HG02759 (cell line): Measurements from ENCODE around the gene AGPAT3.
"Not testable (repeated sequence)": the region's sequence is repeated elsewhere in the genome, so short reads cannot be mapped to it uniquely, and the experiment has no call there.

Experiments used
- ATAC-seq: cut with Tn5 transposase; IDR thresholded peaks from one replicate; pipeline ENCODE4 v1.9.1; 2021; ENCODE audit warnings: mild to moderate bottlenecking, moderate library complexity; ENCODE audit not compliant: unreplicated experiment

Gene AGPAT3, protein sequence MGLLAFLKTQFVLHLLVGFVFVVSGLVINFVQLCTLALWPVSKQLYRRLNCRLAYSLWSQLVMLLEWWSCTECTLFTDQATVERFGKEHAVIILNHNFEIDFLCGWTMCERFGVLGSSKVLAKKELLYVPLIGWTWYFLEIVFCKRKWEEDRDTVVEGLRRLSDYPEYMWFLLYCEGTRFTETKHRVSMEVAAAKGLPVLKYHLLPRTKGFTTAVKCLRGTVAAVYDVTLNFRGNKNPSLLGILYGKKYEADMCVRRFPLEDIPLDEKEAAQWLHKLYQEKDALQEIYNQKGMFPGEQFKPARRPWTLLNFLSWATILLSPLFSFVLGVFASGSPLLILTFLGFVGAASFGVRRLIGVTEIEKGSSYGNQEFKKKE

GRCh38 chr21:43864962-43865539 is at the start of gene AGPAT3:
TSS of gene AGPAT3 (plus strand) at chr21:43865223. CDS start at chr21:43959682, 94,459 bp downstream.
- ATAC-seq, result peak; percentile 36

GRCh38 chr21:43815991-43816390 is 49.0 kb upstream of the AGPAT3 start:
- no peak for ATAC-seq

GRCh38 chr21:43816611-43817071 is 48.4 kb upstream of the AGPAT3 start:
- no peak for ATAC-seq

DNA sequence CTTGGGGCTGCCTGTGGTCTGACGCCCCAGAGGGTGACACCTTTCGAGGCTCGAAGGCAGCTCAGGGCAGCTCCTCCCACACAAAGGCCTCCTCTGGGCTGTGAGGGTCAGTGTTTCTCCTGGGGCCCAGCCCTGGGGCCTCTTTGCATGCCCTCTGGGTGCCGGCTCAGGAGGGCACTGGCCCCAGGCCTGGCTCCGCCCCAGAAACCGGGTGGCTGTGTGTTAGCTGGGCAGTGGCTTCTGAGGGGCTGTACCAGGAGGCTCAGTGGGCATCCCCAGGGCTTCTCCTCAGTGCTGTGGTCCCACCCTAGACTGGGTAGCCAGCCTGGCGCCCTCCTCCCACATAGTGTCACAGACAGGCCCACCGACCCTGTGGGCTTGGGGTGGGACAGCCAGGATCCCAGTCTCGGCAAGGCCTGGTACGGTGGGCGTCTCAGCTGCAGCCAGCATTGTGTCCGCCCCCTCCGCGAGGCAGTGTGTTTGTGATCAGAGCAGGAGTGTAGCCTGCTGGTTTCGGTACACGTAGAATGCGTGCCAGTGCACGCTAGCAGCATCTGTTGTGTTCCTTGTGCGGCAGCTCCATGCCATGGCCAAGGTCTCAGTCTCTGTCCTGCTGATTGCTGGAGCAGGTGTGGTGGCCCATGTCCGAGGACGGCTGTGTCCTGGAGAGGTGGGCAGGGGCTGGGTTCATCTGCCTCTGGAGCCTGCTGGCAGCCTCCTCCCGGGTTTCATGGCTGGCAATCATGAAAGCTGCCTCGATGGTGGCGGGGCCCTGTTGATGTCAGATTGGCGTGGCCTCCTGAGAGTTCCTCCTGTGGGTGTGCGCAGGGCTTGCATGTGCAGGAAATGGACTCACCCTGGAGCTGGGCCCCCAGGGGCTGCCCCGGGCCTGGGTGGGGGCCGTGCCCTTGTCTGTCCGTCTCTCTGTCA is 47.6 kb upstream of the AGPAT3 start:
- no peak for ATAC-seq

DNA sequence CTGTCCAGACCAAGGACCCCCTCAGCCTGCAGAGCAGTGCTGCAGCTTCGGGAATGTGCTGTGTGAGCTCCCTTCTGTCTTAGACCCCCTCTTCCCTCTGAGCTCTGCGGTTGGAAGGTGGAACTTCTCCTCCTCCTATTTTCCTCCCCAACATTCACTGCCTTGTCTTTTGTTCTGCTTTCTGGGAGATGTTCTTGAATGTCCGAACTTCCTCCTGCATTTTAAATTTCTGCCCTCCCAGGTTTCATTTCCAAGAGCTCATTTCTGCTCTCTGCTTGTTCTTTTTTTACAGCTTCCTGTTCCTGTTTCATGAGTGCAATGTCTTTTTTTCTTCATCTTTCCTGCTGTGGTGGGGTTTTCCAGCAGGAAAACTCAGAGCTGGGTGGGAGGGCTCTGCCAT is 46.3 kb upstream of the AGPAT3 start:
- no peak for ATAC-seq

DNA sequence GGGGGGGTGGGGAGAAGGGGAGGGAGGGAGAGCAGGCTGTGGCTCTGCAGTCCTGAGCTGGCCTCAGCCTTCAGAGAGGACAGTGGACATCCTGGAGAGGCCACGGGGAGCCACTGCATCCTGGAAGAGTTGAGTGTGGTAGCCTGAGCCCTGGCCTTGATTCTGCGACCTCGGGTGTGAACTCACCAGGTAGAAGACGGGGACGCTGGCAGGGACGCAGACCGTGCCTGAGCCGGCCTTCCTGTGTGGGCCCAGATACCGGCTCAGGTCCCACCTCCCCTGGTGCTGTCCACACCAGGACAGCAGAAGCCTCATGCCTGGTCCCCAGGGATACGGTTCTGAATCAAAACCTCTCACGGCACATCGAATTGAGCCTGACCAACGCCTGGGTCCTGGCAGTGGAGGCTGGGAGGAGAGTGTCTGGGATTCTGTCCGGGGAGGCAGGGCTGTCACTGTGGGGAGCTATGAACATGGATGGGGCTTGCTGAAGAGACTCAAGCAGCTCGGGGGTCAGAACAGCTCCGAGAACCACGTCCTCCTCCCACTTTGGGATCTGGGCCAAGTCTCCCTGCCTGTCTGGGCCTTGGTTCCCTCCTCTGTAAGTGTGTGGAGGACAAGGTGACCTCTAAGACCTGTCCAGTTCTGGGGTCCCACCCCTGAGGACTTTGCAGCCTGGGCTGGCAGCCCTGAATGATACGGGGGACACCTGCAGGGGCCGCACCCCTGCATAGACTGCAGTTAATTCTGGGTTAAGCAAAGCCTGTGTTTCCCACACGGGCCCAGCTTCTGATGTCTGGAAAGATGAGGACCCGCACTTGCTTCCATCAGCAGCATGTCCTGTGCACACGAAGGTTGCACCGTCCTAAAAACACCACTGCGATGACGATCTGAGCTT is 45.3 kb upstream of the AGPAT3 start:
- ATAC-seq, result no peak

DNA sequence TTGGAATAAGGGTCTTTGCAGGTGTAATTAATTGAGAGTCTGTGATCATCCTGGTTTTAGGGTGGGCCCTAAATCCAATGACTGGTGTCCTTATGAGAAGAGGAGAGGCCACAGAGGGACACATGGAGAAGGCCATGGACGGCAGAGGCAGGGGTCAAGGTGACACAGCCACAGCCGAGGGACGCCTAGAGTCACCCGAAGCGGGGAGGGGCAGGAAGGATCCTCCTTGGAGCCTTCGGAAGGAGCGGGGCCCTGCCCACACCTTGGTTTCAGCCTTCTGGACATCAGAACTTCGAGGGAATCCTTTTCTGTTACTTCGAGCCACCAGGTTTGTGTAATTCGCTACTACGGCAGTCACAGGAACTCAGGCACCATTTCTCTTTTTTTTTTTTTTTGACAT is 44.6 kb upstream of the AGPAT3 start:
- no peak for ATAC-seq

DNA sequence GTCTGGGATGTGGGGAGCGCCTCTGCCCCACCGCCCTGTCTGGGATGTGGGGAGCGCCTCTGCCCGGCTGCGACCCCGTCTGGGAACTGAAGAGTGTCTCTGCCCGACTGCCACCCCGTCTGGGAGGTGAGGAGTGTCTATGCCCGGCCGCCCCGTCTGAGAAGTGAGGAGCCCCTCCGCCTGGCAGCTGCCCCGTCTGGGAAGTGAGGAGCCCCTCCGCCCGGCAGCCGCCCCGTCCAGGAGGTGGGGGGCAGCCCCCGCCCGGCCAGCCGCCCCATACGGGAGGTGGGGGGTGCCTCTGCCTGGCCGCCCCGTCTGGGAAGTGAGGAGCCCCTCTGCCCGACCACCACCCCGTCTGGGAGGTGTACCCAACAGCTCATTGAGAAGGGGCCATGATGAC is 42.9 kb upstream of the AGPAT3 start:
- not testable (repeated sequence) for ATAC-seq

DNA sequence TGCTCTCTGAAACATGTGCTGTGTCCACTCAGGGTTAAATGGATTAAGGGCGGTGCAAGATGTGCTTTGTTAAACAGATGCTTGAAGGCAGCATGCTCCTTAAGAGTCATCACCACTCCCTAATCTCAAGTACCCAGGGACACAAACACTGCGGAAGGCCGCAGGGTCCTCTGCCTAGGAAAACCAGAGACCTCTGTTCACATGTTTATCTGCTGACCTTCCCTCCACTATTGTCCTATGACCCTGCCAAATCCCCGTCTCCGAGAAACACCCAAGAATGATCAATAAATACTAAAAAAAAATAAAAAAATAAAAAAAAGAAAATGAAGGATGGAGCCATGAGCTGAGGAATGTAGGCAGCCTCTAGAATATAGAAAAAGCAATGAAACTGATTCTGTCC is 42.3 kb upstream of the AGPAT3 start:
- ATAC-seq, result not testable (repeated sequence)

GRCh38 chr21:43824333-43825241 is 40.4 kb upstream of the AGPAT3 start:
- ATAC-seq, result no peak

DNA sequence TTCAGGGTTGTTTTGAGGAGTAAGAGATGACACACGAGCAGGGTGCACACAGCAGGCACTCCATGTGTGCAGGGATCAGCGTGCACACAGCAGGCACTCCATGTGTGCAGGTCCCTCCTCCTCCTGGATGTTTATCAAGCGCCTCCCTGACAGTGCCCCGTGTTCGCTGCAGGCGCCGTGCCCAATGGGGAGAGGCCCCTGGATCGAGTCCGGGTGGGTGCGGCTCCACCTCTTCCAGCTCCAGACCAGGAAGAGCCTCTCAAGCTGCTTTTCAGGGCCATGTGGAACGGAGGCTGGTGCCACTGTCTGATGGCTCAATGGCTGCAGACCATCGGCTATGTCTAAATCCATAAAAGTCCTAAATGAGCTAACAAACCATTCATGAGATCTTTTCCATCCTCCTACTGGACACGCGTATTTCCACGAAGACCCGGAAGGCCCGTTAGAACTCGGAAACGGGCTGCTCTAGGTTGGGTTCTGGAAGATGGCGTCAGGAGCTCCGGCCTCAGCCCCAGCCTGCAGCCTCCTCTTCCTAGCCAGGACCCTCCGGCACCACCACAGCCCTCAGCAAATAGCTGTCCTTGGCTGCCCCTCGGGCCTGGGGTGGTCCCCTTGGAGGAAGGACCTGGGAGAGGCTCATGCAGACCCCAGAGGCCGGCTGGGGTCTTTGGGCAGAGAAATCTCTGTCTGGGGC is 39.6 kb upstream of the AGPAT3 start:
- no peak for ATAC-seq

DNA sequence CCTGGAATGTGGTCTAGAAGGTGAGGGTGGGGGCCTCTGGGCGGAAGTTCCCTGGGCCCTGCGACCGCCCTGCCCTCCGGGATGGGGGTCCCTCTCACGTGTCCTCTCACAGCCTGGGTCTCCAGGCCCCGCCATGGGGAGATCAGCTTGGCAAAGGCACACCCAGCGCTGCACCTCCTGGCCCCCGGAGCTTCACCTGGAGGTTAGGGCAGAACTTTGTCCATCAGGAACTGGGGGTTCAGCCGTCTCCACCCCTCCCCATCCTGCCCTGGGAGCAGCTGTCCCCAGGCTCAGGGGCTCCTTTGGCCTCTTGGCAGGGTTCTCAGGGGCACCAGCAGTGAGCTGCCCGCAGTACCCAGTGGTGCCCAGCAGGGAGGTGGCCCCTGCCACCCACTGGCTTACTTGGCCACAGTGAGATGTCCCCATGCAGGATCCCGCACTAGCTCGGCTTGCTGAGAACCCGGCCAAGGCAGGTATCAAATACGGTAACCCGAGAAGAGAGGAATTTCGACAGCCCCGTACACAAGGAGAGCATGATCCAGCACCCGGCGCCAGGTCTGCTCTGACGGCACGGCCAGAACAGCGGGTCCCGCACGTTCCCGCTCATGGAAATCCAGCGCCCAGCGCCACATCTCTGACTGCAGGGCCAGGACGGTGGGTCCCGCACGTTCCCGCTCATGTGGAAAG is 38.9 kb upstream of the AGPAT3 start:
- no peak for ATAC-seq

GRCh38 chr21:43826623-43826974 is 38.4 kb upstream of the AGPAT3 start:
- no peak for ATAC-seq

DNA sequence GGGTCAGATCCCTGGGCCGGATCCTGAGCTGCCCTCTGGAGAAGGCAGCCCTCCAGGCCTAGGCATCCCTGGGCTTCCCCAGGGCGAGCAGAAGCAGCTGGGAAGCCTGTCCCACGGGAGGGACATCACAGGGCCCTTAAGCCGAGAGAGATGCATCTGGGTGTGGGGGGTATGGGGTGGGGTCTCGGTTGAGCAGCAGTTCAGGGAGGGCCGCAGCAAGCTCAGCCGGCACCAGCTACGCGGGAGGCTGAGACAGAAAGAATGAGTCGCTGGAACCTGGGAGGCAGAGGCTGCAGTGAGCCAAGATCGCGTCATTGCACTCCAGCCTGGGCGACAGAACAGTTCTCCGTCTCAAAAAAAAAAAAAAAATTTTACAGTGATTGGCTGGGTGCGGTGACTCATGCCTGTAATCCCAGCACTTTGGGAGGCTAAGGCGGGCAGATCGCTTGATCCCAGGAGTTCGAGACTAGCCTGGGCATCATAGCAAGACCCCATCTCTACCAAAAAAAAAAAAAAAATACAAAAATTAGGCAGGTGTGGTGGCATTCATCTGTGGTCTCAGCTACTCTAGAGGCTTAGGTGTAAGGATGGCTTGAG is 37.9 kb upstream of the AGPAT3 start:
- ATAC-seq, result no peak

DNA sequence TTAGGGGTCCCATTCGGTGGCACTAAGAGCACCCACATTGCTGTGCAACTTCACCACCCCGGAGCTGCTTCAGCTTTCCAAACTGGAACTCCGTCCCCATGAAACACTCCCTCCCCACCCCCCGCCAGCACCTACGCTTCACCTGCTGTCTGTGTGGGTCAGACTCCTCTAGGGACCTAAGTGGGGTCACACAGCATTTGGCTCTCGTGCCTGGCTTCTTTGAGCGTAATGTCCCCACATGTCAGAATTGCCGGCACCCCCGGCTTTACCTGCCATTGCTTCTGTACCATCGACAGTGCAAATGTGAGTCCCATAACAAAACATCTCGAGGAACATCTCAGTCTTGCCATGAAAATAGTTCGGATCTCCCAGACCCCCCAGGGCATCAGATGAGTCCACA is 35.9 kb upstream of the AGPAT3 start:
- no peak for ATAC-seq

- ATAC-seq, result no peak
Measured at GRCh38 chr21:43829575-43830119, 35.4 kb upstream of the AGPAT3 start.

- no peak for ATAC-seq
Measured at GRCh38 chr21:43832158-43832550, 32.9 kb upstream of the AGPAT3 start.

DNA sequence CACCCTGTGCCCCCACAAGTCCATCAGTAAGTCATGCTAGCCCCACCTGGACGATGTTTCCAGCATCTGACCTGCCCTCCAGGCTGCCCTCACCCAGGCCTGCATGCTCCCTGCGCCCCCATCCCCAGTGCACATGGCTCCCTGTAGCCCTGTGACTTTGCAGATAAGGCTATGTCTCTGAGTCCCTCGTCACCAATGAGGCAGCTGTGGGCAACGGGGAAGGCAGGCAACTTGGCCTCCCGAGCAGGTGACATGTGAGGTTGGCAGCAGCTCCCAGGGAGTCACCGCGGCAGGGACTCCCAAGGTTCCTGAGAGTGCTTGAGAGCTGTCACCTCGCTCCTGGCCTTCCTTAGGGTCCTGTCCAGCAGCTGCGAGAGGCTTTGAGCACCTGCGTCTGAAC is 32.4 kb upstream of the AGPAT3 start:
- ATAC-seq, result no peak
